Smooth muscle cell (in vitro differentiated cells): ENCODE data around the gene ZC3H12C. TPM values are rescaled to one million over a fixed set of nuclear protein-coding genes. Genes with fewer than 3 reads are reported as not detected.
"Not testable (repeated sequence)": the region's sequence is repeated elsewhere in the genome, so short reads cannot be mapped to it uniquely, and the experiment has no call there.

Experiments used
- DNase-seq: peaks from one replicate; lab custom pipeline; 2025; ENCODE audit not compliant: unreplicated experiment; lab: John Stamatoyannopoulos, UW
- H2AFZ ChIP-seq: fragments of 200-600 bp; sonication (generic); 2 replicates; pipeline ENCODE4 v1.6.0; 2016; ENCODE audit warnings: antibody characterized with exemption, low read depth, mild to moderate bottlenecking
- H3F3A ChIP-seq: fragments of 200-600 bp; sonication (generic); 2 replicates; pipeline ENCODE4 v1.6.0; 2017; ENCODE audit warnings: antibody characterized with exemption, low read depth
- H3K27ac ChIP-seq: fragments of 200-600 bp; sonication (generic); 2 replicates; pipeline ENCODE4 v1.5.1; 2016; ENCODE audit warnings: low read depth, mild to moderate bottlenecking
- H3K27me3 ChIP-seq: fragments of 200-600 bp; sonication (generic); 2 replicates; pipeline ENCODE4 v1.6.1; 2016; ENCODE audit warnings: low read depth, mild to moderate bottlenecking
- H3K36me3 ChIP-seq: fragments of 200-600 bp; sonication (generic); 2 replicates; pipeline ENCODE4 v1.5.1; 2016; ENCODE audit warnings: low read depth
- H3K4me1 ChIP-seq: fragments of 200-600 bp; sonication (generic); 2 replicates; pipeline ENCODE4 v1.5.1; 2016; ENCODE audit warnings: low read depth
- H3K4me2 ChIP-seq: fragments of 200-600 bp; sonication (generic); 2 replicates; pipeline ENCODE4 v1.6.0; 2016; ENCODE audit warnings: mild to moderate bottlenecking
- H3K4me3 ChIP-seq: fragments of 200-600 bp; sonication (generic); 2 replicates; pipeline ENCODE4 v1.5.1; 2016; ENCODE audit warnings: mild to moderate bottlenecking
- H3K79me2 ChIP-seq: fragments of 200-600 bp; sonication (generic); 2 replicates; pipeline ENCODE4 v1.6.0; 2016; ENCODE audit warnings: low read depth, mild to moderate bottlenecking
- H3K9ac ChIP-seq: fragments of 200-600 bp; sonication (generic); 2 replicates; pipeline ENCODE4 v1.6.0; 2016; ENCODE audit warnings: low read depth
- H3K9me3 ChIP-seq: fragments of 200-600 bp; sonication (generic); replicated peaks from 2 replicates; pipeline ENCODE4 v1.5.1; 2016; ENCODE audit warnings: low read depth
- H4K20me1 ChIP-seq: fragments of 200-600 bp; sonication (generic); 2 replicates; pipeline ENCODE4 v1.6.0; 2016; ENCODE audit warnings: low read depth
- CTCF ChIP-seq: fragments of 200-600 bp; sonication (generic); IDR thresholded peaks from 2 replicates; pipeline ENCODE4 v1.5.1; 2017; ENCODE audit warnings: borderline replicate concordance, mild to moderate bottlenecking, antibody characterized with exemption; ENCODE audit not compliant: insufficient read depth, poor library complexity, severe bottlenecking
- WGBS: methylation state at CpG from one replicate; pipeline ENCODE4 v1.1.7; 2016; ENCODE audit warnings: low lambda C conversion rate; 5-methylcytosine and 5-hydroxymethylcytosine counted together
- polyA plus RNA-seq: library from polyadenylated mRNA; unstranded; fragments of >200 nt; fragmentation: Nextera tagmentation; extraction: Ambion mirVana; gene quantifications from 2 replicates; pipeline ENCODE4 v1.2.1, GENCODE V29; 2016
- total RNA-seq: library from RNA; depleted of rRNA; stranded (reverse); fragments of >200 nt; gene quantifications from 2 replicates; pipeline ENCODE4 v1.2.3, GENCODE V29; 2014

ZC3H12C gene
- total and polyA plus RNA-seq, 2 experiments from 2014 or later, result 1.9 to 10.6 TPM

- H3K79me2 ChIP-seq, H3K9me3 ChIP-seq, H3K27me3 ChIP-seq, H3K27ac ChIP-seq, H3K4me1 ChIP-seq, DNase-seq, H3K9ac ChIP-seq, H3F3A ChIP-seq, H4K20me1 ChIP-seq, H2AFZ ChIP-seq, H3K36me3 ChIP-seq: not testable (repeated sequence)
- WGBS, result 0% methylated on average over 5 of the region's 14 CpGs
- H3K4me3 ChIP-seq, result peak overlapping the region; percentile 57
- H3K4me2 ChIP-seq, result peak overlapping the region; percentile 85
Observed at GRCh38 chr11:110209313-110209694, 116.1 kb downstream of the ZC3H12C start.

- H3K9me3 ChIP-seq, result no peaks in the 10 kb centered on the region
- H3K27me3 ChIP-seq, result no peaks in the 10 kb centered on the region
- no peaks in the 10 kb centered on the region for H3K36me3 ChIP-seq
- H3F3A ChIP-seq, result peaks cover 12% of the 10 kb centered on the region
- 92% methylated on average over 12 of the region's 12 CpGs for WGBS
- H3K4me1 ChIP-seq, result no peaks in the 10 kb centered on the region
- no peaks in the 10 kb centered on the region for H4K20me1 ChIP-seq
- no peak overlapping the region for H3K4me2 ChIP-seq
- H3K9ac ChIP-seq, result no peak overlapping the region
- no peak overlapping the region for H2AFZ ChIP-seq
- no peaks in the 10 kb centered on the region for H3K79me2 ChIP-seq
- no peak for TF ChIP-seq CTCF
- DNase-seq, result no peak
- no peak overlapping the region for H3K27ac ChIP-seq
- no peak overlapping the region for H3K4me3 ChIP-seq
Observed at GRCh38 chr11:110217223-110217877, 124.2 kb downstream of the ZC3H12C start.

- no peaks in the 10 kb centered on the region for H3K9me3 ChIP-seq
- H3K4me1 ChIP-seq, result no peaks in the 10 kb centered on the region
- no peak overlapping the region for H3K4me3 ChIP-seq
- no peak overlapping the region for H2AFZ ChIP-seq
- no peaks in the 10 kb centered on the region for H3K36me3 ChIP-seq
- H3K79me2 ChIP-seq, result no peaks in the 10 kb centered on the region
- H3K27ac ChIP-seq, result no peak overlapping the region
- 89% methylated on average over 3 of the region's 3 CpGs for WGBS
- H3K27me3 ChIP-seq, result no peaks in the 10 kb centered on the region
- no peak overlapping the region for H3K4me2 ChIP-seq
- TF ChIP-seq CTCF, result no peak
- no peak overlapping the region for H3K9ac ChIP-seq
- DNase-seq, result no peak
- no peaks in the 10 kb centered on the region for H4K20me1 ChIP-seq
- peaks cover 12% of the 10 kb centered on the region for H3F3A ChIP-seq
Observed at GRCh38 chr11:110217936-110218335, 124.7 kb downstream of the ZC3H12C start.

- no peak for TF ChIP-seq CTCF
- WGBS, result 89% methylated on average over 4 of the region's 4 CpGs
- H3K9me3 ChIP-seq, result no peaks in the 10 kb centered on the region
- H3K27me3 ChIP-seq, result no peaks in the 10 kb centered on the region
- no peaks in the 10 kb centered on the region for H3K4me1 ChIP-seq
- H3K79me2 ChIP-seq, result no peaks in the 10 kb centered on the region
- H4K20me1 ChIP-seq, result no peaks in the 10 kb centered on the region
- H3F3A ChIP-seq, result peaks cover 12% of the 10 kb centered on the region
- no peak overlapping the region for H3K9ac ChIP-seq
- no peak overlapping the region for H3K27ac ChIP-seq
- no peak for DNase-seq
- no peaks in the 10 kb centered on the region for H3K36me3 ChIP-seq
- no peak overlapping the region for H2AFZ ChIP-seq
- no peak overlapping the region for H3K4me3 ChIP-seq
- H3K4me2 ChIP-seq, result no peak overlapping the region
Observed at GRCh38 chr11:110219006-110219785, 126.0 kb downstream of the ZC3H12C start.

Other genes with a start within 250 kb of the ZC3H12C start
- 146 and 165 TPM in 2 replicates for gene RDX, start 203.2 kb downstream of the ZC3H12C start, total RNA-seq
- gene RDX, start 203.2 kb downstream of the ZC3H12C start, polyA plus RNA-seq, result 137 and 217 TPM in 2 replicates